Neural progenitor cell (in vitro differentiated cells): Measurements from ENCODE around the gene INMT. TPM values are rescaled to one million over a fixed set of nuclear protein-coding genes. Genes with fewer than 3 reads are reported as not detected.

ENCODE experiments used
- DNase-seq: peaks from one replicate; pipeline ENCODE4 v3.0.0-alpha.2; 2016; ENCODE audit warnings: low spot score
- H2AFZ ChIP-seq: fragments of 200-600 bp; sonication (generic); replicated peaks from 2 replicates; pipeline ENCODE4 v1.6.1; 2016; ENCODE audit warnings: antibody characterized with exemption
- H3F3A ChIP-seq: fragments of 200-600 bp; sonication (generic); 2 replicates; pipeline ENCODE4 v1.6.1; 2016; ENCODE audit warnings: antibody characterized with exemption, low read depth
- H3K27ac ChIP-seq: fragments of 200-600 bp; sonication (generic); 2 replicates; pipeline ENCODE4 v1.5.1; 2016; ENCODE audit warnings: mild to moderate bottlenecking
- H3K27me3 ChIP-seq: fragments of 200-600 bp; sonication (generic); 2 replicates; pipeline ENCODE4 v1.6.1; 2016; ENCODE audit warnings: mild to moderate bottlenecking, moderate library complexity
- H3K36me3 ChIP-seq: fragments of 200-600 bp; sonication (generic); 2 replicates; pipeline ENCODE4 v1.5.1; 2016
- H3K4me1 ChIP-seq: fragments of 200-600 bp; sonication (generic); 2 replicates; pipeline ENCODE4 v1.6.1; 2016; ENCODE audit warnings: mixed run types
- H3K4me2 ChIP-seq: fragments of 200-600 bp; sonication (generic); 2 replicates; pipeline ENCODE4 v1.6.1; 2016
- H3K4me3 ChIP-seq: fragments of 200-600 bp; sonication (generic); 2 replicates; pipeline ENCODE4 v1.5.1; 2016
- H3K79me2 ChIP-seq: fragments of 200-600 bp; sonication (generic); 2 replicates; pipeline ENCODE4 v1.6.1; 2016; ENCODE audit warnings: low read depth
- H3K9ac ChIP-seq: fragments of 200-600 bp; sonication (generic); 2 replicates; pipeline ENCODE4 v1.6.1; 2016
- H3K9me3 ChIP-seq: fragments of 200-600 bp; sonication (generic); 2 replicates; pipeline ENCODE4 v1.5.1; 2016; ENCODE audit warnings: low read depth
- H4K20me1 ChIP-seq: fragments of 200-600 bp; sonication (generic); 2 replicates; pipeline ENCODE4 v1.6.1; 2016; ENCODE audit warnings: low read depth
- H3K27ac Mint-ChIP-seq: 3 replicates; pipeline ENCODE4 v1.8.0; 2021; ENCODE audit warnings: mixed read lengths
- H3K27me3 Mint-ChIP-seq: 2 replicates; pipeline ENCODE4 v1.8.0; 2022; ENCODE audit warnings: low read depth, mild to moderate bottlenecking, inconsistent platforms, moderate library complexity, mixed read lengths; ENCODE audit not compliant: insufficient read depth
- H3K36me3 Mint-ChIP-seq: 3 replicates; pipeline ENCODE4 v1.8.0; 2021; ENCODE audit warnings: mixed read lengths
- H3K4me1 Mint-ChIP-seq: 3 replicates; pipeline ENCODE4 v1.8.0; 2021; ENCODE audit warnings: mixed read lengths
- H3K4me3 Mint-ChIP-seq: 3 replicates; pipeline ENCODE4 v1.8.0; 2021; ENCODE audit warnings: mild to moderate bottlenecking, moderate library complexity, mixed read lengths
- H3K9me3 Mint-ChIP-seq: 3 replicates; pipeline ENCODE4 v1.8.0; 2020; ENCODE audit warnings: mixed read lengths
- EZH2 ChIP-seq: fragments of 200-600 bp; sonication (generic); IDR thresholded peaks from 2 replicates; pipeline ENCODE4 v1.6.1; 2017; ENCODE audit warnings: antibody characterized with exemption, mild to moderate bottlenecking, moderate library complexity
- EZH2phosphoT487 ChIP-seq: fragments of 200-600 bp; sonication (generic); IDR thresholded peaks from 2 replicates; pipeline ENCODE4 v1.6.1; 2017; ENCODE audit warnings: antibody characterized with exemption
- total RNA-seq: library from RNA; depleted of rRNA; stranded (reverse); fragments of >200 nt; gene quantifications from 2 replicates; pipeline ENCODE4 v1.2.3, GENCODE V29; 2015; ENCODE audit warnings: low replicate concordance
- TF ChIP-seq, protein P1 (sequence below): fragments of 200-600 bp; sonication (generic); IDR thresholded peaks from 2 replicates; pipeline ENCODE4 v1.5.1; 2017; ENCODE audit warnings: antibody characterized with exemption, mild to moderate bottlenecking

The INMT gene
- total RNA-seq, 1 donor from 2014 or later, result 5.0 TPM

DNA sequence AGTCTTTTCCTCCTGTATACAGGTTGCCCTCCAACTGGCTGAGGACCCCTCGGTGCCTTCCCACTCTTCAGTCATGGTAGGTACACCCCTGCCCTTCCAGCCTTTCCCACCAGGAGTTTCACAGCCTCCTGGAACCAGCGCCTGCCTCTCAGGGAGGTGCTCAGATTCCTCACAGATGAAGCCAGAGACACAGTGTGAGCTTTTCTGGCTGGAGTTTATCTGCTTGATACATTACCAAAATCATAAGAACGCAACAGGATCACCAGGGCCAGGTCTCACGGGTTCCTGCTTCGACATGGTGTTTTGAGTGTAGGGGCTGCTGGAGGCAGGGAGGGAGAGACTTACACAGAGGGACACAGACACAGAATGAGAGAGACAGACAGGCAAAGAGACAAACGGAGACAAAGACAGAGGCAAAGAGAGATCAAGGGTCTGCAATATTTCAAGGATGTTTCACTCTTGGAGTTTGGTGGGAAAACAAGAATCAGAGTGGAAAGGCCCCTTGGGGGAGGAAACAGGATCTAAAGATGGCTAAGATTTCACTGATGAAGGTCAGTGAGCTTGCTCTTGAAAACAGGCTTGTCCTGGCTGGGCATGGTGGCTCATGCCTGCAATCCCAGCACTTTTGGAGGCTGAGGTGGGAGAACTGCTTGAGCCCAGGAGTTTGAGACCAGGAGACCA is 6.5 kb upstream of the INMT start:
- no peaks in the 10 kb centered on the region for H3K9me3 ChIP-seq
- Mint-ChIP-seq H3K4me1 (no peaks in the 10 kb centered on the region), H3K27ac (no peak overlapping the region), H3K9me3 (peaks cover 8% of the 10 kb centered on the region), H3K4me3 (no peak overlapping the region), H3K36me3 (no peaks in the 10 kb centered on the region), H3K27me3 (peaks cover 14% of the 10 kb centered on the region)
- TF ChIP-seq EZH2 (no peak), EZH2phosphoT487 (no peak)
- TF ChIP-seq, protein P1, sequence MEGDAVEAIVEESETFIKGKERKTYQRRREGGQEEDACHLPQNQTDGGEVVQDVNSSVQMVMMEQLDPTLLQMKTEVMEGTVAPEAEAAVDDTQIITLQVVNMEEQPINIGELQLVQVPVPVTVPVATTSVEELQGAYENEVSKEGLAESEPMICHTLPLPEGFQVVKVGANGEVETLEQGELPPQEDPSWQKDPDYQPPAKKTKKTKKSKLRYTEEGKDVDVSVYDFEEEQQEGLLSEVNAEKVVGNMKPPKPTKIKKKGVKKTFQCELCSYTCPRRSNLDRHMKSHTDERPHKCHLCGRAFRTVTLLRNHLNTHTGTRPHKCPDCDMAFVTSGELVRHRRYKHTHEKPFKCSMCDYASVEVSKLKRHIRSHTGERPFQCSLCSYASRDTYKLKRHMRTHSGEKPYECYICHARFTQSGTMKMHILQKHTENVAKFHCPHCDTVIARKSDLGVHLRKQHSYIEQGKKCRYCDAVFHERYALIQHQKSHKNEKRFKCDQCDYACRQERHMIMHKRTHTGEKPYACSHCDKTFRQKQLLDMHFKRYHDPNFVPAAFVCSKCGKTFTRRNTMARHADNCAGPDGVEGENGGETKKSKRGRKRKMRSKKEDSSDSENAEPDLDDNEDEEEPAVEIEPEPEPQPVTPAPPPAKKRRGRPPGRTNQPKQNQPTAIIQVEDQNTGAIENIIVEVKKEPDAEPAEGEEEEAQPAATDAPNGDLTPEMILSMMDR, result no peak
- no peaks in the 10 kb centered on the region for H3K79me2 ChIP-seq
- H4K20me1 ChIP-seq, result peaks cover 4% of the 10 kb centered on the region
- H3K4me3 ChIP-seq, result no peak overlapping the region
- H3F3A ChIP-seq, result no peaks in the 10 kb centered on the region
- no peaks in the 10 kb centered on the region for H3K27me3 ChIP-seq
- H3K27ac ChIP-seq, result no peak overlapping the region
- no peak overlapping the region for H3K4me2 ChIP-seq
- no peak for DNase-seq
- no peak overlapping the region for H3K9ac ChIP-seq
- no peaks in the 10 kb centered on the region for H3K36me3 ChIP-seq
- H2AFZ ChIP-seq, result no peak overlapping the region
- no peaks in the 10 kb centered on the region for H3K4me1 ChIP-seq

- Histone ChIP-seq H3F3A (no peaks in the 10 kb centered on the region), H3K9ac (no peak overlapping the region), H3K4me2 (no peak overlapping the region), H3K4me3 (no peak overlapping the region), H4K20me1 (no peaks in the 10 kb centered on the region), H3K79me2 (no peaks in the 10 kb centered on the region), H3K9me3 (no peaks in the 10 kb centered on the region), H3K4me1 (no peaks in the 10 kb centered on the region), H2AFZ (no peak overlapping the region), H3K27me3 (no peaks in the 10 kb centered on the region), H3K36me3 (no peaks in the 10 kb centered on the region), H3K27ac (no peak overlapping the region)
- H3K4me3 Mint-ChIP-seq, result no peak overlapping the region
- peaks cover 15% of the 10 kb centered on the region for H3K27me3 Mint-ChIP-seq
- TF ChIP-seq EZH2phosphoT487, result no peak
- no peak overlapping the region for H3K27ac Mint-ChIP-seq
- H3K4me1 Mint-ChIP-seq, result peaks cover 4% of the 10 kb centered on the region
- peaks cover 11% of the 10 kb centered on the region for H3K9me3 Mint-ChIP-seq
- no peak for DNase-seq
- no peaks in the 10 kb centered on the region for H3K36me3 Mint-ChIP-seq
Observed at GRCh38 chr7:30750010-30750409, 1.9 kb upstream of the INMT start.

- DNase-seq, result no peak
- no peaks in the 10 kb centered on the region for H4K20me1 ChIP-seq
- TF ChIP-seq EZH2phosphoT487 (no peak), EZH2 (no peak)
- TF ChIP-seq, protein P1, result no peak
- H3K79me2 ChIP-seq, result no peaks in the 10 kb centered on the region
- Mint-ChIP-seq H3K4me3 (no peak overlapping the region), H3K9me3 (peaks cover 11% of the 10 kb centered on the region), H3K27ac (no peak overlapping the region), H3K36me3 (no peaks in the 10 kb centered on the region), H3K4me1 (peaks cover 4% of the 10 kb centered on the region), H3K27me3 (peaks cover 11% of the 10 kb centered on the region)
- no peaks in the 10 kb centered on the region for H3F3A ChIP-seq
- no peak overlapping the region for H3K27ac ChIP-seq
- no peaks in the 10 kb centered on the region for H3K4me1 ChIP-seq
- no peaks in the 10 kb centered on the region for H3K9me3 ChIP-seq
- H3K9ac ChIP-seq, result no peak overlapping the region
- no peaks in the 10 kb centered on the region for H3K36me3 ChIP-seq
- H2AFZ ChIP-seq, result no peak overlapping the region
- no peaks in the 10 kb centered on the region for H3K27me3 ChIP-seq
- H3K4me2 ChIP-seq, result no peak overlapping the region
- H3K4me3 ChIP-seq, result no peak overlapping the region
Observed at GRCh38 chr7:30750683-30751650, 968 bp upstream of the INMT start.
